GM18498 (cell line): ENCODE data around the gene IPO9.
"Not testable (repeated sequence)": the region's sequence is repeated elsewhere in the genome, so short reads cannot be mapped to it uniquely, and the experiment has no call there.

Experiments used
- ATAC-seq: cut with Tn5 transposase; IDR thresholded peaks from one replicate; pipeline ENCODE4 v1.9.1; 2021; ENCODE audit warnings: mild to moderate bottlenecking, moderate library complexity; ENCODE audit not compliant: unreplicated experiment

The IPO9 gene

DNA sequence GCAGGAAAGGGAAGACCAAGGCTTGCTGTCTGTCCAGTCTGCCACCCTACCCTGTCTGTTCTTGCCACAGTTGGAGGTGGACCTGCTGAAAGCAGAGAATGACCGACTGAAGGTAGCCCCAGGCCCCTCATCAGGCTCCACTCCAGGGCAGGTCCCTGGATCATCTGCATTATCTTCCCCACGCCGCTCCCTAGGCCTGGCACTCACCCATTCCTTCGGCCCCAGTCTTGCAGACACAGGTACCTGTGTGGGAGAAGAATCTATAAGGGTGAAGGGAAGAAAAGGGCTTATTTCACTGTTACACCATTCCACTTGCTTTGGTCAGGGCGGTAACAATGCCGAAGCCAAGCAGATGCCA lies 20.3 kb upstream of the IPO9 start:
- no peak for ATAC-seq

DNA sequence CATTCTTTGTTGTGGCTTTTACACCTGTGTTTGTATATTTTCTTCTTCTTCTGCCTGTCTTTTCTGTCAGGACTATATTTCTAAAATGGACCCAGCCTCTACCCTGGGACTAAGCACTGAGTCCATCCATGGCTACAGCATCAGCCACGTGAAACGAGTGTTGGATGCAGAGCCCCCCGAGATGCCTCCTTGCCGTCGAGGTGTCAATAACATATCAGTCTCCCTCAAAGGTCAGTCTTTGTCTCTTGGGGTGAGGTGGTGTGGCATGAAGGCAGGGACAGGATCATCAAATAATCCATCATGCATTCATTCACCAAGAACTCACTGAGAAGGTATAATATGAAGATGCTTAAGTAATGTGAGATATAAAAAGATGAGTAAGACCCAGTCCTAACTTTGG lies 19.1 kb upstream of the IPO9 start:
- no peak for ATAC-seq

DNA sequence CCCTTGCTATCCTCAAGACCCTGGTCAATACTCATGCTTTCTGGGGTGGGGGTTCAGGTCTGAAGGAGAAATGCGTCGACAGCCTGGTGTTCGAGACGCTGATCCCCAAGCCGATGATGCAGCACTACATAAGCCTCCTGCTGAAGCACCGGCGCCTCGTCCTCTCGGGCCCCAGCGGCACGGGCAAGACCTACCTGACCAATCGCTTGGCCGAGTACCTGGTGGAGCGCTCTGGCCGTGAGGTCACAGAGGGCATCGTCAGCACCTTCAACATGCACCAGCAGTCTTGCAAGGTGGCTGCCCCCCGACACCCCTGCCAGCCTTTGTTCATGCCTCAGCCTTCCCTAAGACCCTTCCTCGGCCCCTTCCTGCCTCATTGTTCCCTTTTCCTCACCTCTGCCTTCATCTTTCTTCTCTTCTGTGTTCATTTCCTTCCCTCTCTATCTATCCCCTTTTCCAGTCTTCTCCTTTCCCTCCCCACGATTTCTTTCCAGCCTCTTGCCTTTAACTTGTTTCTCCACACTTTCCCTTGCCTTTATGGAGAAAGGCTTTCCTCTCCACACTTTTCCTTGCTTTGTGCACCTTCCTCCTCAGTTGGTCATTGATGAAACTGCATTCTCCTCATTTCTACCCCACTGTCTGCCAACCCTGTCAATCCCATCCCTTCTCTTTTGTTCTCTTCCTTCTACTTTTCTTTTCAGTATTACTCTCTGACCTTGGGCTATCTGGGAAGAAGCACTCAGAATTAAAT lies 18.3 kb upstream of the IPO9 start:
- no peak for ATAC-seq

DNA sequence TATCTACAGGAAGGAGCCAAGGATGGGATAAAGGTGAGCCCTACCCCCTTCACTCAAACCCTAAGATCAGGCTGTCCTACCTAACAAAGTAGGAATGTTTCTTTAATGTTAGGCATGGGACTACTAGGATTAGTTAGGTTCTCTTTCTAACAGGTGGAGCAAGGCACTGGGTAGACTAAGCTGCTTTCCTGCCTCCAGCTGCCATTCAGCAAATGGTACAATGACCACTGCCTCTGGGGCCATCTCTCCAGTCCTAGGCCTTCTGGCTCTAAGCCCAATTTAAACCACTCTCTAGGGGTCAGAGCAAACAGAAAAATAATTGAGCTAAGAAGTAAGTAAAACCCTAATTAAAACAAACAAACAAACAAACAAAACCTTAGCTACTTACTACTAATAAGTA lies 15.7 kb upstream of the IPO9 start:
- no peak for ATAC-seq

DNA sequence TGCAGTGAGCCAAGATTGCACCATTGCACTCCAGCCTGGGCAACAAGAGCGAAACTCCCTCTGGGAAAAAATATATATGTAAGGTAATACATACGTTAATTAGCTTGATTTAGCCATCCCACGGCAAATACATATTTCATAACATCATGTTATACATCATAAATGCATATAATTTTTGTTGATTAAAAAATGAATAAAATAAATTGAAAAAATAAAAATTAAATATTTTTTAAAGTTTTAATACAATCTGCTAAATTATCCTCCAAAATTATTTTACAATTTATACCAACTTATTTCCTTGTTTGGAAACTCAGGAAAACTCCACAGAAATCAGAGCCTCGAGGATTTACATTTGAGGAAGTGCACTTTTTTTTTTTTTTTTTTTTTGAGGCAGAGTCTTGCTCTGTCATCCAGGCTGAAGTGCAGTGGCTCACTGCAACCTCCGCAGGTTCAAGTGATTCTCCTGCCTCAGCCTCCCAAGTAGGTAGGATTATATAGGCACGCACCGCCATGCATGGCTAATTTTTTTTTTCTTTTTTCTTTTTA lies 12.6 kb upstream of the IPO9 start:
- no peak for ATAC-seq

DNA sequence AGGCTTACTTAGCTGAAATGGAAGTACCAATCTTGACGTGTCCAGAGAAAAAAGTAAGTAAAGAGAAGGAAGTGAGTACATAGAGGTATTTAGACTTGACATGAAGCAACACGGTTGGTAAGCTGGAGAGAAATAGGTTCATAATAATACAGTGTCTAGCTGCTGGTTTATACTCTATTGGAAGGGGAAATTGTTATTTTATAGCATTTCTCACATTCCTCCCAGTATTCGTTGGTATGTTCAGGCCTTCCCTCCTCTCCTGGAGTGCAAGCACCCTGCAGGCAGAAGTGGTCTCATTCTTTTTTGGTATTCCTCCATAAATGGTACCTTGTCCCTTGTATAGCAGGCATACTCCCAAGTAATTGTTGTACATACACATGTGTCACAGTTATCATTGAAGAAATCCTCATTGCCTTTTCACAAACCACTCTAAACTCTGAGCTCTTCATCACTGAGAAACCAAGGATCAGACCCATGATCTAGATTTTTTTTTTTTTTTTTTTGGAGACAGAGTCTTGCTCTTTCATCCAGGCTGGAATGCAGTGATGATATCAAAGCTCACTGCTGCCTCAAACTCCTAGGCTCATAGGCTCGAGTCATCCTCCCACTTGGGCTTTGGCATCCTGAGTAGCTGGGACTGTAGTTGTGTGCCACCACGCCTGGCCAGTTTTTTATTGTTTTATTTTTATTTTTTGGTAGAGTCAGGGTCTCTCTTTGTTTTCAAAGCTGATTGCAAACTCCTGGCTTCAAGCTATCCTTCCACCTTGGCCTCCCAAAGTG lies 9.8 kb upstream of the IPO9 start:
- ATAC-seq = no peak

DNA sequence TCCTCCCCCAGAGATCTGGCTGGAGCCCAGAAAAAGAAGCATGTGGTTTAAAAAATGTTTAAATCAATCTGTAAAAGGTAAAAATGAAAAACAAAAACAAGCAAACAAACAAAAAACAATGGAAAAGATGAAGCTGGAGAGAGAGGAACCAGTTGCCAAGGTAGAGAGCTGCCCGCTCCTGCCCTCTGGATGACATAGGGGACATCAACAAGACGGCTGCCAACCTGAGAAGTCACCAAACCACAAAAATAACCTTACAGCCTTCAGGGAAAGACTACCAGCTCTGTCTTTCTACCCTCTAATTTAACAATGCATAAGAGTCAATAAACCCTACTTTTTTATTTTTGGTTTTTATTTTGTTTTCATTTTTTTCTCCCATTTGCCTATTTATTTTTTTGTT lies 8.5 kb upstream of the IPO9 start:
- no peak for ATAC-seq

DNA sequence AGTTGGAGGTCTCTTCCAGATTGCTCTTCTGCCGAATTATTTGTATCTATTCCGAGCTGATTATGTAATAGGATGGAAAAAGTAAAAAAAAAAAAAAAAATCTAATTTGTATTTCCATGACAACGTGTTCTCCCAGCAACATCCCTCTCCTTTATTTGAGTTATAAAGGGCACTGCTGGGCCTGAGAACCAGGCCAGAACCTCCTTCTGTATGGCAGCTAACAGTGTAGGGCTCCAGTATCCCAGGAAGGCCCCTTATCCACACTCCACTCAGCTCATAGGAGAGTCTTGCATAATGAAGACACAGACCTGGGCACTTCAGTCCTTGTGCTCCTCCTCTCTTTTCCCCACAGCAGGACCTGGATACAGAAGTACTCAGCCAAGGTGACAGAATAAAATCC lies 3.7 kb upstream of the IPO9 start:
- ATAC-seq = no peak

DNA sequence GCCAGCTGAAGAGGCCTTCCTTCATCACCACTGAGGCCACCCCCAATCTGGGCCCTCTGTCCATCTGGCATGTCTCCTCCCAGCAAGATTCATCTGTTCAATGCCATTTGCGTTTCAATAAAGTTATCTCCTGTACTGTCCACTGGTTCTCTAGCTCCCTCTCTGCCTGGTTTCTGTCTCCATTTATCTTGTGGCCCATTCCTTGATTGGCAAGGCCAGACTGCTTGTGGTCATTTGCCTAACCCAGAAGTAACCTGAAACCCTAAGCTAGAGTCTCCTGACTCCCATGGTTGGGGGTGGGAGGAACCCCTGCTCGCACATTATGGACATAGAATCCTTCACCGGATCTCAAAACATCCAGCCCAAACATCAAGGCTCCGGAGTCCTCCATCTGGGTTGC lies 2.1 kb upstream of the IPO9 start:
- ATAC-seq = no peak

DNA sequence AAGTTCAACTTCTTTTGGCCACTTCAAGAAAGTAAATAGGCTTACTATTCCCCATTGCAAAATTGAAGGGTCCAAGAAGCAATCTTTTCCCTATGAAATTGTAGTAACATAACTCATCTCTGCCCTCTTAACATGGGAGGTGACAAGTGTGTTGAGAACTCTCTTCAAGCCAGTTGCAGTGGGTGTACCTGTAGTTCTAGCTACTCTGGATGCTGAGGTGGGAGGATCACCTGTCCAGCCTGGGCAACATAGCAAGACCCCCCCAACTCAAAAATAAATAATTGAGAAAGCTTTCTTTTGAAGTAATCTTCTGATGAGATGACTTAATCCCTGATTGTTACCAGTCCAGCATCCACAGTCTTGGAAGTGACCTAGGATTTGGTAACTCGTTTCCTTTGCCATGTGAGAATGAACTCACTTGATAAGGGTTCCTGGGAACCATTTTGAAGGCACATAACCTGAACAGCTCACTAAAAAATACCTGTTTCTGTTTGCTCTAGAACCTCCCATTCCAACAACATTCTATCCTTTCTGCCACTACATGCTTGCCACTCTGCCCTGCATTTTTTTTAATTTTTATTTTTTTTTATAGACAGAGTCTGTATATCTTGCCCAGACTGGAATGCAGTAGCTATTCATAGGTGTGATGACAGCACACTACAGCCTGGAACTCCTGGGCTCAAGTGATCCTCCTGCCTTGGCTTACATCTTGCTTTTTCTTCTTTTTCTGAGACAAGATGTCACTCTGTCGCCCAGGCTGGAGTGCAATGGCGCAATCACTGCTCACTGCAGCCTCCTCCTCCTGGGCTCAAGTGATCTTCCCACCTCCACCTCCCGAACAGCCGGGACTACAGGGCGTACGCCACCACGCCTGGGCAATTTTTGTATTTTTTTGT lies 1.4 kb upstream of the IPO9 start:
- no peak for ATAC-seq

DNA sequence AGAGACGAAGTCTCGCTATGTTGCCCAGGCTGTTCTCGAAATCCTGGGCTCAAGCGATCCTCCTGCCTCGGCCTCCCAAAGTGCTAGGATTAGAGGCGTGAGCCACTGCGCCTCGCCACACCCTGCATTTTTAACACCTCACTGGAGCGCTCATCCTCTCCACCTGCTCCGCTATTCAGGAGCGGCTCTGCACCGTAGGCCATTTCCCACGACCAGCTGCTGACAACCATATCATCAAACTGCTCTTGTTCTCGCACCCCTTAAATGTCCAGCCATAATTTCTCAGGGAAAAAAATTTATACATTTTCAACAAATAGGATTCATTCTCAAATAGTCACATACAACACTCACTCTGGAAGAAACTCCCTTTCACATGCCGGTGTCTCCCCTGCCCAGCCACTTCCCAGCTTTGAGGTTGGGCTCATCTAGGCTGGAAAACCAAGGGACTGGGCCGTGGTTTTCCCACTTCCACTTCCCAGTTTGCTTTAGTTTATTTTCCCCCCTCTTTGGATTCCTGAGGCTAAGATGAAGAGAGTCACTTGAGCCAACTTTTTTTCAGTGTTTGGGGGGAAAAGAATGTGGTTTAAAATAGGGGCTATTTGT lies 639 bp upstream of the IPO9 start:
- no peak for ATAC-seq

DNA sequence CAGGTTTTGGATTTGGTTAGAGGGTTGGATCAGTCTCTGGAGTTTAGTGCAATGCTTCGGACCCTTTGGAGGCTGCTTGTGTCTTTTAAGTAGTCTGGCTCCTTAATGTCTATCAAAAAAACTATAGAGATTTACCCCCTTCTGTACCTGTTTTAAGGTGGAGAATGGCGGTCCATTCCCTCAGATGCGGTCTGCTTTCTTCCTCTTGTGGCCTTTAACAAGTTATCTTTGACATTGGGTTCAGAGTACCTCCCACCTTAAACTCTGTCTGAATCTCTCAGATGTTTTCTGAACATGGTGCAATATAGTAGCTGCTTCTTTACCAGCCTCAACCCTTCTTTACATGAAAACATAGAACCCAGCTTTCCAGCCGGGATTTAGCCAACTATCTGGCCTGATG lies 2.4 kb downstream of the IPO9 start:
- ATAC-seq = no peak

DNA sequence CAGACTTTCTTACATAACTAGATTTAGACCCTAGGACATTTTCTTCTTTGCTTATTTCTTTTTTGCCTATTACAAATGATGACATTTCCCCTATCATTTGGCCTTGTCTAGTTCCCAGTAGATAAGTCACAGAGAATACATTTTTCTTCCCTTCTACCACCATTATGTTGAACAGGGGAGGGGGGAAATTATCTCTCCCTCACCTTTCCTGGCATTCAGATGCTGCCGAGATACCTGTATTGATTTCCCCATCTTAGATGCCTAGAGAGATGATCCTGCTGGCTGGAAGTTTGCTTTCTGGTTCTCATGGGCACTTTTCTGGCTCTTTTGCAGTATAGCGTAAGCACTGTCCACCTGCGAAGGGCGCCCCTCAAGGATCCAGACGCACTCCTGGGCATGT lies 5.7 kb downstream of the IPO9 start:
- ATAC-seq = no peak

DNA sequence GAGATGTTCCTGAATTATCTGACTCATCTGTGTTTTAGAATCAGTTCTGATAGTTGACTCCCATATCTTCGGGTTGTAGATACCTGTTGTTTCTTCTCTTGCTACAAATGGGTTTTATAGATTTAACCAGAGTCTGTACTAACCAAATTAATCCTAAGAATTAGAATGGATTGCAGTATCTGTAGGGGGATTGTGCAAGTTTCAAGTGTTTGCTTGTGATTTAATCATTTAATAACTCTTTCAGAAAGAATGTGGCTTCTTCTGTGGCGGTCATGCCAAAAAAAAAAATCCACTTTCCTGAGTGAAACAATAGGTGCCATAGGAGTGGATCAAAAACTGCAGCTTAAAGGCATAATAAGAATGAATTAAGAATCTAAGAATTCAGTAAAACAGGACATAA lies 9.4 kb downstream of the IPO9 start:
- no peak for ATAC-seq

DNA sequence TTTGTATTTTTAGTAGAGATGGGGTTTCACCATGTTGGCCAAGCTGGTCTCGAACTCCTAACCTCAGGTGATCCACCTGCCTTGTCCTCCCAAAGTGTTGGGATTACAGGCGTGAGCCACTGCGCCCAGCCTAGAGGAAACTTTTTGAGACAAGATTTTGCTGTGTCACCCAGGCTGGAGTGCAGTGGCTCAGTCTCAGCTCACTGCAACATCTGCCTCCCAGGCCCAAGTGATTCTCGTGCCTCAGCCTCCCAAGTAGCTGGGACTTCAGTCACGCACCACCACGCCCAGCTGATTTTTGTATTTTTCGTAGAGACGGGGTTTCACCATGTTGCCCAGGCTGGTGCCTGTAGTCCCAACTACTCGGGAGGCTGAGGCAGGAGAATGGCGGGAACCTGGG lies 10.1 kb downstream of the IPO9 start:
- ATAC-seq = not testable (repeated sequence)

DNA sequence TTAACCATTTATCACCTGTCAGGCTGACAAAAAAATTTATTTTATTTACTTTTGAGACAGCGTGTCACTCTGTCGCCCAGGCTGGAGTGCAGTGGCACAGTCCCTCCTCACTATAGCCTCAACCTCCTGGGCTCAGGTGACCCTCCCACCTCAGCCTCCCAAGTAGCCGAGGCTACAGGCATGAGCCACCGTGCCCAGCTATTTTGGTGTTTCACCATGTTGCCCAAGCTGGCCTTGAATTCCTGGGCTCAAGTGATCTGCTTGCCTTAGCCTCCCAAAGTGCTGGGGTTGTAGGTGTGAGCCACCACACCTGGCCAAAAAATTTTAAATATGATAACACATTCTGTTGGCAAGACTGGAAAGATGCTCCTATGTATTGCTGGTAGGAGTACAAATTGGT lies 11.1 kb downstream of the IPO9 start:
- no peak for ATAC-seq

DNA sequence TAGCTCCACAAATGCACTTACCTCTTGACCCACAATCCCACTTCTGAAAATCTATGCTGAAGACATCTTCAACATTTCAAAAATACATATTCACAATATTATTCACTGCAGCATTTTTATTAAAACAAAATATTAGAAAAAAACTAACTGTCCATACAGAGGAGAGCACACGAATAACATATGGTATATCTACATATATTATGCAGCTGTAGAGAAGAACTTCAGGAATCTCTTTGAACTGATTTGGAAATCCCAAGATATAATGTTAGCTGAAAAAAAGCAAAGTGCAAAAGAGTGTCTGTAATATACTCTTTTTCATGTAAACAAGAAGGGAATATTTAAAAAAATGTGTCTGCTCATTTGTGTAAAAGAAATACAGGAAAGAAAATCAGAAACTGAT lies 11.5 kb downstream of the IPO9 start:
- ATAC-seq = no peak

DNA sequence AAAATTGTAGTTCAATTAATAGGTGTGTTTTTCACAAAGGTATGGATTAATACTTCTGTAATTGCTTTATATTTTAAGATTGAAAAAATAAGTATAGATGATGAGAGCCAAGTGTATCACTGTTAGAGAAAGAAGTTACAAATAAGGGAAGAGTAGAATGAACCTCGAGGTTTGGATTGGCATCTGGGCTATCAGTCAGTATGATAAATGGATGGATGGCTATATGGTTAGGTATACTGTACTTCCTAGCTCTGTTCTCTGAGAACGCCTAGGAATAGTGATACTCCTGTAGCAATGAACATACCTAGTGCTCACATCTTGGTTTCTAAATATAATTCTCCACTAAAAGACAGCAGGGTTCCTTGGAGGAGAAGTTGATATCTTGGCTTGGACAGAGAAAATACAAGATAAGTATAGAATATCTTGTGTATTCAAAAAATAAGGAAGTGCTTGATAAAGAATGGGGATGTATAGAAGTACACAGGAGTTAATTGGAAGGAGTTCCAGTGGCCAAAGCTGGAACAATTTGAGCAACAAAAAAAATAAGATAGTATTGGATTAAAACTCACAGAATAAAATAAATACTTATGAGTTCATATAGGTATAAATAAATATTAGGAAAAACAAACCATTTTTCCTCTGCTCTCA lies 12.4 kb downstream of the IPO9 start:
- no peak for ATAC-seq

DNA sequence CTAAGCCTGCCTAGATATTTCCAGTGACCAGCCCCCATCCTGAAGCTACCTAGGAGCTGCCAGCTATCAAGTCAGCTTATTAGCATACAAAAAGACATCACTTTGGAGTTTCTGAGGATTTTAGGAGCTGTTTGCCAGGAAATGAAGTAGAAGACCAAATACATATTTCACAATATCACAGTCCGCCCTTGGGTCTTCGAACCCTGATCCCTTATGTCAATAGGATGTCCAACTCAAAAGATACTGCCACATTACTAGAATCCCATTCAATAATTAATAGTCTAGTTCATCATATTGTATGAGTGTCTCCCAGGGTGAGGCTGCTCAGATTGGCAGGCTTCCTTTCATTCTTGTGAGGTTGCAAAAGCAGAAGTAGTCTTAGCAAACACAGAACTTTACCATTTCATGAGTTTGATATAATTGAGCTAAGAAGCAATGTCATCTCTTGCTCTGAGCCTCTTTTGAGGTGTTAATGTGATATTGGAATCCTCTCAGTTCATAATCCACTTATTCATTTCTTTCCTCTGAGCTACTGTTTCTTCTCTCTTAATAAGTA lies 13.6 kb downstream of the IPO9 start:
- ATAC-seq = no peak
